NCI-H146 (cell line): ENCODE data around the gene GALNT17.
"Not testable (repeated sequence)": the region's sequence is repeated elsewhere in the genome, so short reads cannot be mapped to it uniquely, and the experiment has no call there.

Source experiments
- DNase-seq: peaks from one replicate; lab custom pipeline; 2025; lab: John Stamatoyannopoulos, UW

The GALNT17 gene

DNA sequence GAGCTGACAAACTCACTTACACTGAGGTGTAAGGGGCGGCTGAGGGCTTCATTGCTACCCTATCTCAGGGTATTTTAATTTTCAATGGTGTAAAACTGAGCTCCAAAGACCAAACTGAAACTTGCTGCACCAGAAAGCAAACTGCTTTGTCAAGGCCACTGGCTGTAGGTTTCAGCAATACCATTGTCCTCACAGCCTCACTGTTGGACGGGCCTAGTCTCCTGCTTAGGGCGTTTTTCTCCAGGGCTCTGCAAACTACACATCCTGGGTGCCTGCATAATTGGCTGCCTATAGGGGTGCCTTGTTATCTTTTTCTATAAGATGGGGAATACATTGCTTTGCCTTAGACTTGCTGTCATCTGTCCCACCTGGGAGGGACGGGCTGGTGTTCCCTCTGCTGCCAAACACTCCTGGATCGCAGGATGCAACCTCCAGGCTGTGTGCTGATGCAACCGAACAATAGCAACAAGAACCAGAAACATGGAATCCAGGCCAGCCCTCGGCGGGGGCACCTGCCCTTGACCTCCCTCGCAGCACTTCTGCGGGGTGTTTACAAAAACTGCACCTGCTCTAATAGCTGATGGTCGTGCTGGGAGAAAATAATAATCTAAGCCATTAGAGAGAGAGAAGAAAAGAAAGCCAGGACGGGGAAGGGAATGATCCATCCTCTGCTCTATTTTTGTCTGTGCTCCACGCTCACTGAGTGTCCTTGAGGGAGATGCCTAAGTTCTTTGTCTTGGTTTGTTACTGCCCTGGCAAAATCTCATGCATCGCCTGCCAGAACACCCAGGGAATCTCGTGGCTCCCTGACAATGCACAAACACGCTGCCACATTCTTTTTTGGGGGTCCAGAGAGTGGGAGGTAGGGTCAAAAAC lies 104.5 kb downstream of the GALNT17 start:
- DNase-seq: peak; percentile 47

DNA sequence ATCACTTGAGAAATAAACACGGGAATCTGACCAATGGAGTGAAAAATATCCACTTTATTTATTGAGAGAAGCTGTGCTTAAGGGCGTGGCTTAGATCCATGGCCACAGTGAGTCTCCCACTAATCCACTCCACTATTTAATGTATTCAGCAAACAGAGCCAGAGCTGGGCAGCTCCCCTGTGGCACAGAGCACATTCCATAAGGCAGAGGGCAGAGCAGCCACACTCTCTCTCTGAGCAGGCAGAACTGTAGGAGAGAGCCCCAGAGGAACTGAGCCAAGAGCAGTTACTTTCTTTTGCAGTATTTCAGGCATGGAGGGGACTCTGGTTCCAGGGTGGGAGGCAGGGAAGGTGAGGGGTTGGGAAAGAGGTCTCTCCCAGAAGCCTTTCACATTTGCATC lies 106.0 kb downstream of the GALNT17 start:
- DNase-seq: no peak

DNA sequence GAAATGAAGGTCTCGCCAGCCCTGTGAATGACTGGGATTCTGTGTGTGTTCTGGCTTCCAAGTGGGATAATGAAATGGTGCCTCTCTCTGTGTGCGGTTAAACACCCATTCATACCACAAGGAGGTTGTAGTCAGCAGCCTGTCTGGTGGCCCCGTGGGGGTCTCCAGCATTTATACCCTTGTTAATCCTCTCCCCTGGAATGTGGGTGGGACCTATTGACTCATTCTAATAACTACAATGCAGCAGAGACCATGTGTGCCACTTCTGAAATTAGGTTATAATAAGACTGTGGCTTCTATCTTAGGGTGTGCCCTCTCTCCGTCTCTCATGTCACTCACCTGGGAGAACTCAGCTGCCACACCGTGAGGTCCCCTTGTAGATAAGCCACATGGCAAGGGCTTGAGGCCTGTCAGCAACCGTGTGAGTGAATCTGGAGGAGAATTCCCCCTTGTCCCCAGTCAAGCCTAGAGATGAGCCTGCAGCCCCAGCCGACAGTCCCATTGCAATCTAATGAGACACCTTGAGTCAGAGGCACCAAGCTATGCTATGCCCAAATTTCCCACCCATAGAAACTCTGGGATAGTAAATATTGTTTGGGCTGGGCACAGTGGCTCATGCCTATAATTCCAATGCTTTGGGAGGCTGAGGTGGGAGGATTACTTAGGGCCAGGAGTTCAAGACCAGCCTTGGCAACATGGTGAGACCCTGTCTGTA lies 106.8 kb downstream of the GALNT17 start:
- DNase-seq: no peak

DNA sequence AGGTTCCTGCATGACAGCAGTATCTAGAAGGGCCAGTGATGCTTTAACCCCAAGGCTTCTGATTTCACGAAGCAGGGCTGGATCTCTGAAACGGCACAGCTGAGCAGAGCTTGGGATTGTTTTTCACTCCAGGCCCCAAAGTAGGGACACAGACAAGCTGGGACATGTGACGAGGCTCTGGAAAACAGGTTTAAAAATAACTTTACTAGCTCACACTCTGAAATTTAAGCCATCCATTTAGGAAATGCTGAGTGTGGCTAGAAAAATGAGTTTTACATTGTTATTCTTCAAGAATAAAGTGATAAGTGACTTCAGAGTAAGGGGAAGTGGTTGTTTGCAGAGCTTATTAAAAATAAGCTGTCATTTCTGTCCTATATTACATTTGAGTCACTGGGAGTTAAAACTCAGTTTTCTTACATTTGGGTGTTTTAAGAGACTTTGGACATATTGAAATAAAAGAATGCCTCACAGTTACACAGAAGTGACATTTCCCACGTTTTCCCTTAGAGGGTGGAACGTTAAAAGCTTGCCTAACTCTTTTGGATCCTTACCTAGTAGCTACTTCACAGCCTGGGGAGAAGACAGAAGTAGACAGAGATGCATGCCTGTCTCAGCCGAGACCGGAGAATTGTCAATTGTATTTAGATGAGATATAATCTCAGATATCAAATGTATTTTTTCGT lies 107.8 kb downstream of the GALNT17 start:
- DNase-seq: no peak

DNA sequence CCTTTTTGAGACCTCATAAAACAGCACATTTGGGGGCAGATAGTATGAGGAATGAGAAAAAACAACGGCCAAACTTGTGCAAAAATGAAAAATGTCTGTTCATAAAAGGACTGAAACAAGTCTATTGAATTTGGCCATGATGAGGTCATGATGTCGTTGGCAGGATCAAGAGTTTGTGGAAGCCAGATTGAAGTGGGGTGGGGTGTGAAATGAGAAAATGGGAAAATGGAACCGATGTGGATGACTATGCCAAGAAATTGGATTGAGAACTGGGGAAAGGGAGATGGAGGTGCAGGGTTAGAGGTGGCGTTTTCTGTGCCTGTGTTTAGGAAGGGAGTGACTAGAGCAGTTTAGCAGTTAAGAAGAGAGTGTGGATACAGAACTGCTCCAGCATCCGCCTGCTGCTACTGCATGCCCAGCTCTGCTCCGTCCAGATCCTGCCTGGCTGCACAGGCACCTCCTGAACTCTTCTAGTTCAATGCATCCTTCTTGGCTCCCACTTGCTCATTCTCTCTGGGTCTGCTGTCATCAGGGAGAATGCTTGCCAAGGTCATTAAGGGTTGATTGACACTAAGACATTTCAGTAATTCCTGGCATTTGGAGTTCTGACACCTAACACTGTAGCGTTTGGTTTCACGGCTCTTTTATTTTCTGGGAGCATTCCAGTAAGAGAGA lies 111.9 kb downstream of the GALNT17 start:
- DNase-seq: no peak

DNA sequence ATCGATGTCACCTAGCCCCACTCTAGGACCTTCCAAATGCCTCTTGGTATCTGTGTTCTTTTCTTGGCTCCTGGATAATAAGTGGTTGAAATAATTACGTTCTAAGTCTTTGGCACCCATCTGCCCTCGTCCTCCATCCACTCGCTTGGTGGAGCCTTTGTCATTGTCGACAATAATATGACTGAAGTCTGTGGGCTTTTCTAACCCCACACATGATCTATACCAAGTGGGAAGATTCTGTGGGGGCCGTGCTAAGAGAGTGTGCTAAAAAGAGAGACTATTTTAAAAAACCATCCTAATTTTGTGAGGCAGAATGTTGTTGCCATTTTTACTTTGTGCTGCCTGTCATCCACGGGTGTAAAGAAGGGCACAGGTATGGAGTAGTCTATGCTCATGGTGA lies 113.1 kb downstream of the GALNT17 start:
- DNase-seq: no peak

DNA sequence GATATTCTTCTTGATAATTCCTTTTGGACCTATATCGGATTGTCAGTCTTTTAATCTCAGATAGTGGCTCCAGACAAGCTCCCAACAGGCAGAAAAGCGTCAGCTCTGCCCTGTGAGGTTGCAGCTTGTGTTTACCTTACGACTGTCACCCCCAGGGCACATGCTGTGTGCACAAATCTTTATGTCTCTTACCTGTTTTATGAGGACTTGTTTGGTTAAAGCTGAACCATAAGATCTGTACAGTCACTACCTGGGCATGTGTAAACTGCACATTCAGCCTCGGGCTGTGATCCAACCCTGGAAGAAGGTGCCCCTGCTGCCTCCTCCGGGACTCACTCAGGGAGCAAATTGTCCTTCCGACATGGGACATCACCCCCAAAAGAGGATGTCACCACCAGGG lies 119.8 kb downstream of the GALNT17 start:
- DNase-seq: no peak

DNA sequence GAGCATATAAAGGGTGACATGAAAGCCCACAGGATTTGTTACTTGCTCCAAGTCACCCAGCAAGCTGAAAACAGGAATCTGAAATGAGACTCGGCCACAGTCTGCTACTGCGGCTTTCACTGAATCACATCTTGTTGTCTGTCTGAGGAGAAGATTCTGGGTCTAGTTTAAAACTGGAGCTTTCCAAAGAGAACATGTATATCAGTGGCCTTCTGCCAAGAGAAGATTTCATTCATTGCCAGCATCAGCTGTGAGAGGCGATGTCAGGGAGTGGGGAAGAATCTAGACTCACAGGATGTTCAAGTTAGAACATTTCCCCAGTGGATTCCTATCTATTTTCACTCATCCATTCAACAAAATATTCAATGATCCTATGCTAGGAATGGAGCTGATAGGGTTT lies 122.8 kb downstream of the GALNT17 start:
- DNase-seq: no peak

DNA sequence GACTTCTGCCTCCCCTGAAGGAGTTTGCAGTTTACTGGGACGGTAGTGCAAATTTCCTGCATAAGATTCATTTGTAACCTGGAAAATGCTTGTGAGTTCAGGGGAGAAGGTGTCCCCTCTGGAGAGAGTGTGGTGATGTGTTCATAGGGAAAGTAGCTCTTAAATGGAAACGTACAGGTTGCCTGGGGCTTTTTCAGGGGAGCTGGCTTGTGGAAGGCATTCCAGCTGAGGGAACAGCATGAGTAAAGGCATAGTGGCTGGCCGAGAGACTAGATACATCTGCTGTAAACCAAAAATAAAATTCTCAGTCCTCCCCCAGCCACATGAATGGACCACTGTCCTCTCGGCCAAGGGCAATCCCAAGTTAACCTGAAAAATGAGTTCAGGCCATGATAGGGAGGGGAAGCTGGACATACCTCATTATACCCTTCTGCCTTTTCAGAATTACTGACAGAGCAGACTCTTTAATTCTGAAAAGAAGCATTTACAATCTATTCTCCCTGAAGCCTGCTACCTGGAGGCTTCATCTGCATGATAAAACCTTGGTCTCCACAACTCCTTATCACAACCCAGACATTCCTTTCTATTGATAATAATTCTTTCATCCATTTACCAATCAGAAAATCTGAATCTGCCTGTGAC lies 123.7 kb downstream of the GALNT17 start:
- no peak for DNase-seq

DNA sequence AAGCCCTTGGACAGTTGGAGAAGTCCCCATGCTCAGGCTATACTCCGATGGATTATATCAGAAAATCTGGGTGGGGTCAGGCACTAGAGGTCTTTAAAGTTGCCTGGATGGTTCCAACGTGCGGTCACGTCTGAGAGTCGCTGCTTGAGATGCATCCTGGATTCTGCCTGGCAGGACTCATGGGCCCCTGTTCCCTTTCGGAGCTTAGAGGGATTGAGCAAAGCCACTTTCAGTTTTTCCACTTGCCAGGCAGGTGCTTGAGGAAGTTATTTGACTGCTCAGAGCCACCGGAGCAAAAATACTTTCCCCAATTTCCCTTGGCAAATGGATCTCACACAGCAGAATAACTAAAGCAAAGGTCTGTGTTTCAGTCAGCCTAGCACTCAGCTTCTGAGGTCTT lies 129.1 kb downstream of the GALNT17 start:
- no peak for DNase-seq

DNA sequence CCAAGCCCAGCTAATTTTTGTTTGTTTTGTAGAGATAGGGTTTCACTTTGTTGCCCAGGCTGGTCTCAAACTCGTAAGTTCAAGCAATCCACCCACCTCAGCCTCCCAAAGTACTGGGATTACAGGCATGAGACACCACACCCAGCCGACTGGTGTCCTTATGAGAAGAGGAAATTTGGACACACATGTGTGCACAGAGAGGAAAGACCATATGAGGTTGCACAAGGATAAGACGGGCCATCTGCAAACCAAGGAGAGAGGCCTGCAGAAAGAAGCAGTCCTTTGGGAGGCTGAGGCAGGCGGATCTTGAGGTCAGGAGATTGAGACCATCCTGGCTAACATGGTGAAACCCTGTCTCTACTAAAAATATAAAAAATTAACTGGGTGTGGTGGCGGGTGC lies 130.9 kb downstream of the GALNT17 start:
- not testable (repeated sequence) for DNase-seq

DNA sequence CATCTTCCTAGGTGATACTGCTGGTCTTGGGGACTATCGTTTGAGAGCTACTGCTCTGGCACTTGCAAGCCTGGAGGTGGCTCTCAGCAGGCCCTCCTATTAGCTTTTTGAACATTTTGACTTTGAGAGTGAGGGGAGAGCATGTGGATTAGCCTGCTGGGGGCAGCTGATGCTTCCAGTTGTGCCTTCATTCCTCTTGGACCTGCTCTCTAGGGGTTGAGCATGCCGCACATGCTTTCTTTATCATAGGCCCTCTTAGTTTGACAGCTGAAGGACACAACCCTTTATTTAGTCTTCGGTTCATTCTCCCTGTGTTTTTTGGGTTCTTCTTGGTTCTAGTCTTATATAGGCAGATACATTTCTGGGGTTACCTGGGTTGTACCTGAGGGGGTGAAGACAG lies 132.1 kb downstream of the GALNT17 start:
- DNase-seq: no peak

DNA sequence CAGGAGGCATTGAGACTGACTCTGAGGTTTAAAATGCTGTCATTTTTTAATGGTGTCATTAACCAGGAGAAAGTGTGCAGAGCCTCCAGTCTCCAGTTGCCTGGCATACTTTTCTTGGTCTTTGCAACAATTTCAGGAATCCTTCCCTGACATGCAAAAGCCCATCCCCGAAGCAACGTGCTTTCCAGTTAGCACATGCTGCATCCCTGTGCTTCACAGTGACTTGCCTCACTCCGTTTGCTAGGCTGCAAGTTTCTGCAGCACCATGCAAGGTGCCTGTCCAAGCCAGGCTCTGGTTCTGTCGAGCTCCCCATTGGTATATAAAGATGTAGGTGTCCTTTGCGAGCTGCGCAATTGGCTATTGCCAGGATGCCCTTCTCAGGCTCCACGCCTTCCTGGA lies 135.0 kb downstream of the GALNT17 start:
- no peak for DNase-seq

DNA sequence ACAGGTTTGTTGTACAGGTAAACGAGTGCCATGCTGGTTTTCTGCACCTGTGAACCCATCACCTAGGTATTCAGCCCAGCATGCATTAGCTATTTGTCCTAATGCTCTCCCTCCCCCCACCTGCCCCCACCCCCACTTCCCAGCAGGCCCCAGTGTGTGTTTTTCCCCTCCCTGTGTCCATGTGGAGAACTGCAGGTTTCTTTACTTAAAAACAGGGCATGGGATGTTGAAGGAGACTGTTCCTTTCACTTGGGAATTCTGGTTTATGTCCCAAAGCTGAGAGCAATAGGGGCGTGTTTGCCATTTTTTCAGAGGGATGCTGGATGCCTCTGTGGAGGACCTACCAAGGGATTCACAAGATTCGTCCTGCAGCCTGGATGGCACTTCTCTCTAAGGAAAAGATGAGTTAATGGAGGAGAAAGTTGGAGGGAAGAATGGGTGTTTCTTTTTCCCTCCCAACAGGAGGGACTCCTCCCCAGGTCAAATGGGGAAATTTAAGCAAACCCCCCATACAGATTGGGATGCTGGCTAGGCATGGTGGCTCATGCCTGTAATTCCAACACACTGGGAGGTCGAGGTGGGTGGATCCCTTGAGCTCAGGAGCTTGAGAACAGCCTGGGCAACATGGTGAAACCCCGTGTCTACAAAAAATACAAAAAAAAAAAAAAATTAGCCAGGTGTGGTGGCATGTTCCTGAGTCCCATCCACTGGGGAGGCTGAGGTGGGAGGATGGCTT lies 136.0 kb downstream of the GALNT17 start:
- DNase-seq: no peak

DNA sequence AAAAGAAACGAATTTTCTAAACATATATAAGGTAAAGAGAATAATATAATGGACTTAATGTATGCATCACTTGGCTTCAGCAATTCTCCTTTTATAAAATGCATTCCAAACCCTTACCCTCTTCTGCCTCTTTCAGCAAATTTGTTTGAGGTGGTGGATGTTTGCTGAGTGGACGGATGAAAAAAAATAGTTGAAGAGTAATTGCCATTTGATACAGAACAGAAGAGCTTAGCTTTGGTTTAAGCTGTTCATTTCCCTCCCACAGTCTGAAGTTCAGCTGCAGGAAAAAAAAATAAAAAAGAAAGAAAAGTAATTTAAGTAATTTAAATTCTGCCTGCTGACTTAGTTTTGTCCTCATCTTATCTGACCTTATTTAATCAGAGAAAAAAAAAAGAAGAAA lies 138.6 kb downstream of the GALNT17 start:
- no peak for DNase-seq

DNA sequence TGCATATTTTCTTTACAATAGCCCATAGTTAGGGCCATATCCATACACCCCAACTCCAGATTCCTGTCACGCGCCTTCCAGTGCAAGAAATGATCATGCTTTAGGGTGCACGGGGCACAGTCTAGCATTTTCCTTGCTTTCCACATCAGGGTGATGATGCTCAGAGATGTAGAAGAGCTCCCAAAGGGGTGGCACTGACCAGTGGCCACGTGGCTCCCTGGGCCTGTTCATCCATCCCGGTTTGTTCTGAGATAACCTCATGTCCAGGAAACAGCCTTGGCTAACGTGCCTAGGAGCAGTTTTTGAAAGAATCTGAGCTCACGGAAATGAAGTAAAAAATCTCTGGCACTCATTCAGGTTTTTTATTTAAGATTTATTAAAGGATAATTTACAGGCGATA lies 139.3 kb downstream of the GALNT17 start:
- DNase-seq: no peak

DNA sequence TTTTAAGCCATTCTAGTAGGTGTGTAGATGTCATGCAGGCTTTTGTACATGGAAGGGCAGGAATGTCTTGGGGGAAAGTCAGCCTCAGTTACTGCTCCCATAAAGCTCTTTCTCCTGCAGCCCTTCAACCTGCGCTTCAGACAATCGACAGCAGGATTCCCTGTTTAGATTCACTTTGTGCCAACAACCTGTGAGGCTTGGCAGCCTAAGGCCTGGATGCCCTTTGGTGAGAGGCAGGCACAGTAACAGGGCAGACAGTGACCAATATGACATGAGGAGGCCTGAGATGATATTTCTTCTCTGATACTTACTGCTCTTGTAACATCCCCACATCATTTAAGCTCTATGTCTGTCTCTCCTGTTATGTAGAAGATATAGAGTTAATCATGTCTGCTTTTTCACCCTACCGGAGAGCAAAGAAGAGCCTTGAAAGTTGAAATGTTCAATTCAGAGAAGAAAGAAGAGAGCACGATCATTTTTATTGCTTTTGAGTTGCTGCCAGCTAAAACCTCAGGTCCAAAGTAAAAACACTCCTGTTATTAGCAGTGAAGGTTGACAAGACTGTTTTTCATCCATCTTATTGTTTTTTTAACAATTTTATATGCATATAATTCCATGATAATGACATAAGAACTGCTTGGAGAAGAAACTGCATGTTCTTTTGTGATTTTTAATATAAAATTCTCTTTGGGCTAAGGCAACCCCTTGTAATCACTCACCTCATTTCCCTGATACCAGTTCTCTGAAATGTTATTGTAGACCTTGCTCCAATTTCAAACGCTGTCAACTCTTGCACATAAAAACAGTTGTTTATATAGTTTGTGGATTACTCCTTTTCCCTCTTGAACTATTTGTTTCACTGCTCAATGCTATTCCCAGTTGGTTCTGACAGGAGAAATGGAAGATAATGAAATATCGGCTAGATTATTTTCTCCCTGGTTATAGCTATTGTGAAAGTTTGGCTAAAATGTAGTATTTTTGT lies 140.9 kb downstream of the GALNT17 start:
- DNase-seq: no peak

DNA sequence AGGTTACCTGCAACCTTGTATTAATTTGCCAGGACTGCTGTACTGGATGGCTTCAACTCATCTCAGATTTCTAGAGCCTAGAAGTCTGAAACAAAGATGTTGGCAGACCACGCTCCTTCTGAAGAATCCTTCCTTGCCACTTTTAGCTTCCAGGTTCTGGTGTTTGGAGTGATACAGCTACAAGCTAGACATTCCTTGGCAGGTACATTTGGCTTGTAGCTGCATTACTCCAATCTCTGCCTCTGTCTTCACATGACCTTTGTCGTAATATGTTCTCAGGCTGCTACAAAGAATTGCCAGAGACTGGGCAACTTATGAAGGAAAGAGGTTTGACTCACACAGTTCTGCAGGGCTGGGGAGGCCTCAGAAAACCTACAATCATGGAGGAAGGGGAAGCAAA lies 146.3 kb downstream of the GALNT17 start:
- no peak for DNase-seq

DNA sequence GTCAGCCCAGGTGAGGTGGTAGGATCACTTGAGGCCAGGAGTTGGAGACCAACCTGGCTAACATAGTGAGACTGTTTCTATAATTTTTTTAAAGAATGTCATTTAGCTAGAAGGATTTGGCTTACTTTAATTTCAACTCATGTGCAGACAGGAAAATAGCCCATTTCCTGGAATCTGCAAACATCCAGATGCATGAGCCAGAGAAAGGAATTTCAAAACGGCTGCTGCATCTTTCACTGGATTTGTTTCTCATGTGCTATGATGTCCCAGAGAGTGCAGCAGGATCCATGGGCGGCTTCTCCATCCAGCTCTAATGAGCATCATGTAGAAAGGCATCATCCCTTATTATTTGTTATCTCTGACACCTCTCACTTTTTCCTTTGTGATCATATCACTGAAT lies 149.3 kb downstream of the GALNT17 start:
- DNase-seq: no peak

DNA sequence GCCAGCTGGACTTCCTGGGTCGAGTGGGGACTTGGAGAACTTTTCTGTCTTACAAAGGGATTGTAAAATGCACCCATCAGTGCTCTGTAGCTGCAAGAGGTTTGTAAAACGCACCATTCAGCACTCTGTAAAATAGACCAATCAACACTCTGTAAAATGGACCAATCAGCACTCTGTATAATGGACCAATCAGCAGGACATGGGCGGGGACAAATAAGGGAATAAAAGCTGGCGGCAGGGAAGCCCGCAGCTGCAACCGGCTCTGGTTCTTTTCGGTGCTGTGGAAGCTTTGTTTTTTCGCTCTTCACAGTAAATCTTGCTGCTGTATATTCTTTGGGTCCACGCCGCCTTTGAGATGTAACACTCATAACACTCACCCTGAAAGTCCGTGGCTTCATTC lies 151.9 kb downstream of the GALNT17 start:
- no peak for DNase-seq
